CD4-positive, alpha-beta T cell treated with Interleukin-12 subunit alpha and Interleukin-12 subunit beta, for 1 hour (primary cell): ENCODE results near the gene MARCHF10.

Experiments used
- DNase-seq: peaks from one replicate; pipeline ENCODE4 v3.0.0-alpha.2; 2020

Gene MARCHF10

DNA sequence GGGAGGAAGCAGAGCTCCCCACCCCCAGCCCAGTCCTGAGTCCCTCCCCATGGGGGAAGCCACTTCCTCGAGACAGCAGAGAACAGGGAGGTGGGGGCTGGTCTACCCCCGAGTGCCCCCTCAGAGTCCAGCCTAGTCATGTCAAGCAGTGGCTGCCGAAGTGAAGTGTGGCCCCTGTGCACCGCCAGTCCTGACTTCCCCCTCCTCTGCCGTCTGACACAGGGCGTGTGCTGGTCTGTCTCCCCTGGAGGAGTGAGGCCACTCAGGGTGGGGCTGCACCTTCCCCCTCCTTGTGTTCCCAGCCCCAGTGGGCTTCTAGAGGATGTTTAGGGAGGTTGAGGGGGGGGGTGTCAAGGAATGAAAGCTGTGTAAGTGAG is 133.8 kb downstream of the MARCHF10 start:
- no peak for DNase-seq

- no peak for DNase-seq
Observed at GRCh38 chr17:62673614-62674362, 134.3 kb downstream of the MARCHF10 start.

- no peak for DNase-seq
Observed at GRCh38 chr17:62672957-62673356, 135.2 kb downstream of the MARCHF10 start.

DNA sequence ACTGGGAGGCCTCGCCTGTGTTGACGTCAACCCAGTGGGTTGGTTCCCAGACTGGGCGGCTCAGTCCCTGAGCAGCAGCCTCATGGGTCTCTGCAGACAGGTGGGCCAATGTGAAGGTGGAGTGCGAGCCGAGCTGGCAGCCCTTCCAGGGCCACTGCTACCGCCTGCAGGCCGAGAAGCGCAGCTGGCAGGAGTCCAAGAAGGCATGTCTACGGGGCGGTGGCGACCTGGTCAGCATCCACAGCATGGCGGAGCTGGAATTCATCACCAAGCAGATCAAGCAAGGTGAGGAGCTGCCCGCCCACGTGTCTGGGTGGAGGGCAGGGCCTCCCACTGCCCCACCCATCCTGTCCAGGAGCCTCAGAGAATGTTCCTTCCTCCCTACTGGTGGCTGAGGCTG is 136.6 kb downstream of the MARCHF10 start:
- DNase-seq, result no peak

- DNase-seq, result no peak
Observed at GRCh38 chr17:62670202-62670821, 137.8 kb downstream of the MARCHF10 start.

DNA sequence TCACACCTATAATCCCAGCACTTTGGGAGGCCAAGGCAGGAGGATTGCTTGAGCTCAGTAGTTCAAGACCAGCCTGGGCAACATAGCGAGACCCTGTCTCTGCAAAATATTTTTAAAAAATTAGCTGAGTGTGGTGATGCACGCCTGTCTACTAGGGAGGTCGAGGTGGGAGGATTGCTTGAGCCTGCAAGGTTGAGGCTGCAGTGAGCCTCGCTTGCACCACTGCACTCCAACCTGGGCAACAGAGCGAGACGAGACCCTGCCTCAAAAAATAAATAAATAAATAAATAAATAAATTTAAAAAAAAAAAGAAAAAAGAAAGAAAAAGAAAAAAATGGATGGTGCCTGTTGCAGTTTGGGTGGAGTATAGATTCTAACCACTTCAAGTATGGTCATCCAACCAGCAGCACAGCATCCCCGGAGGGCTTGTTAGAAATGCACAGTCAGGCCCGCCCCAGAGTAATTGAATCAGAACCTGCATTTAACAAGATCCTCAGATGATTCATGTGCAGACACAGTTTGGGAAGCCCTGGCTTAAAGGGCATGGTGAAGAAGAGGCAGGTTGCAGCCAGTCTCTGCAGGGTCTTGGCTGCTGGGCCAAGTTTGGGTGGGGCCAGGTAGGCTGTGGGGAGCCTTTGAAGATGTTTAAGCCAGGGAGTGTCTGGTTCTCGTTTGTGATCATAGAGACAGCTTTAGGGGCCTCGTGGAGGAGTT is 139.9 kb downstream of the MARCHF10 start:
- DNase-seq, result no peak

DNA sequence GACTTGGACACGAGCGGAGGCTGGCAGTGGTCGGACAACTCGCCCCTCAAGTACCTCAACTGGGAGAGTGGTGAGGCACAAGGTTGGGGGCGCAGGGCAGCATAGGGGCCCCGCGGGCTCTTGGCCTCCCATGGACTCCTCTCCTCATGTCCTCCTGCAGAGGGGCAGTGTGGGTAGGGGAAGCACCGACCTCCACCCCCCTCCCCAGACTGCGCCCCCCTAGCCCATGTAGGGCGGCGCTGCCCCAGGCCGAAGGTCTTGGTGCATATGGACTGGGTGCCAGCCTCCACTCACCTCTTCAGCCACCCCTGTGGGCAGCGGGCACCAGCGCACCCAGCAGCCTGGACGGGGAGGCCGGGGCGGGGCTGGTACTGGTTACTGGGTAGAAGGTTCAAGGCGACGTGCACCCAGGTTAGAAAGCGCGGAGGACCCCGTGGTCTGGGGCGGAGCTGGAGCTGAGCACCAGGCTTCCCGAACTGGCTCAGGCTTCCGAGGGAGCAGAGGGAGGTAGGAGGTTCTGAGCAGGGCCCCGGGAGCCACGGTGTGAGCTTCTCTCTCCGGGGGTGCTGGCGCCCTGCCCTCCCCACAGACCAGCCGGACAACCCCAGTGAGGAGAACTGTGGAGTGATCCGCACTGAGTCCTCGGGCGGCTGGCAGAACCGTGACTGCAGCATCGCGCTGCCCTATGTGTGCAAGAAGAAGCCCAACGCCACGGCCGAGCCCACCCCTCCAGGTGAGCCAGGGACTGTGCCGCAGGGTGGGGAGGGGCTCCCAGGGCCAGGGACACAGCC is 141.1 kb downstream of the MARCHF10 start:
- DNase-seq, result no peak

- no peak for DNase-seq
Observed at GRCh38 chr17:62666061-62666800, 141.9 kb downstream of the MARCHF10 start.

DNA sequence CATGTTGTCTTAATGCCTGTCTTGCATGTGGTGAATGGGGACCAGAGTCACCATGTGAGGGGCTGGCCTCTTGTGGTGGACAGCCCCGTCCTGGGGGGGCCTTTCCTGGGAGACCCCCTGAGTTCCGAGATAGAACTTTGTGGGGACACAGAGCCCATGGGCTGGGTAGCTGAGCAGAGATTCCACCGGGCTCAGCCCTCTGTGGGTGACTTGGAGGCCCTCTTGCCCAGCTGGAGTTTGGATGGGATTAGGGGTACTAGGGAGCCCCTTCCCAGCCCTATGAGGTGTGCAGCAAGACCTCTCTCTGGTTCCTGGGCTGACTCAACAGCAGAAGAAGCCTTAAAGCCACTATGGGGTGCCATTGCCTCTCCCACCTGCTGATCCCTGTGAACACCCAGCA is 142.5 kb downstream of the MARCHF10 start:
- DNase-seq, result no peak

DNA sequence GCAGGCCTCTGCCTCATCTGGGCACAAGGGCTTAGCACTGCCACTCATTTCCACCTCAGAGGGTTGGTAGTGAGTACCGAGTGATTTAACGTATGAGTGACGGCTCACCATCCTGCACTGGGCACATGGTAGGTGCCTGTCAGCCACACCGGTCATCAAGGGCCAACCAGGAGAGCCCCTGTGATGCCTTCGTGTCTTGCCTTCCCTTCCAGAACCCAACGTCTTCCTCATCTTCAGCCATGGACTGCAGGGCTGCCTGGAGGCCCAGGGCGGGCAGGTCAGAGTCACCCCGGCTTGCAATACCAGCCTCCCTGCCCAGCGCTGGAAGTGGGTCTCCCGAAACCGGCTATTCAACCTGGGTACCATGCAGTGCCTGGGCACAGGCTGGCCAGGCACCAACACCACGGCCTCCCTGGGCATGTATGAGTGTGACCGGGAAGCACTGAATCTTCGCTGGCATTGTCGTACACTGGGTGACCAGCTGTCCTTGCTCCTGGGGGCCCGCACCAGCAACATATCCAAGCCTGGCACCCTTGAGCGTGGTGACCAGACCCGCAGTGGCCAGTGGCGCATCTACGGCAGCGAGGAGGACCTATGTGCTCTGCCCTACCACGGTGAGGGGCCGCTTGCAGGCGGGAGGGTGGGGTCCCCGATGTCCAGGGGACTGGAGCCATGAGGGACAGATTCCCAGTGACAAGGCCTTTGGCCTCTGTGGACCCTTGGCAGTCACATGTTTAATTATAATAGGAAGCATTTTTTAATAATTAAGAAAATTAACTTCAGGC is 143.6 kb downstream of the MARCHF10 start:
- DNase-seq, result no peak

GRCh38 chr17:62663304-62663703 is 144.8 kb downstream of the MARCHF10 start:
- DNase-seq, result no peak

DNA sequence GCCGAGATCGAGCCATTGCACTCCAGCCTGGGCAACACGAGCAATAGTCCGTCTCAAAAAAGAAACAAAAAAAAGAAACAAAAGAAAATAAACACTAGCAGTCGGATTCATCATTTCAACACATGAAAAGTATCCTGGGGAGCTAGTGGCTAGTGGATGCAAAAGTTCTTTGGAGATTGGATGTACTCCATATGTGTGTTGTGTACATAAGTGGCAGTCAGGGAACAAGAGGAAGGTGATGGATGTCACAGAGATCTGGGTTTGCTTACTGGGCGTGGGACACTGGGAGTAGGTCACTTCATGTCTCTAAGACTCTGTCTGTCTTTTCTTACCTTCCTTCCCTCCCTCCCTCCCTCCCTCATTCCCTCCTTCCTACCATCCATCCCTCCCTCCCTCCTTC is 145.3 kb downstream of the MARCHF10 start:
- no peak for DNase-seq

DNA sequence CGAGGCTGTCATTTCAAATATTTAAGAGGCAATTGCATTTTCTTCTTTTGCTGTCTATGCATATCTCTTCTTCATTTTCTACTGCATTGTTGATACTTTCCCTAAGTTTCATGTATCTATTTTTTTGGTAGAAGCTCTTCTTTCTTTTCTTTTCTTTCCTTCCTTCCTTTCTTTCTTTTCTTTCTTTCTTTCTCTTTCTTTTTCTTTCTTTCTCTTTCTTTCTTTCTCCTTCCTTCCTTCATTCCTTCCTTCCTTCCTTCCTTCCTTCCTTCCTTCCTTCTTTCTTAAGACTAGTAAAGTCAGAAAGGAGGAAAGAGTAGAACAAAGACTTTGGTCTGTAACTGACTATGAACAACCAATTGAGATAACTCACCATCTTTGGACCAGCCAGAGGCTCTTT is 146.8 kb downstream of the MARCHF10 start:
- DNase-seq, result no peak

DNA sequence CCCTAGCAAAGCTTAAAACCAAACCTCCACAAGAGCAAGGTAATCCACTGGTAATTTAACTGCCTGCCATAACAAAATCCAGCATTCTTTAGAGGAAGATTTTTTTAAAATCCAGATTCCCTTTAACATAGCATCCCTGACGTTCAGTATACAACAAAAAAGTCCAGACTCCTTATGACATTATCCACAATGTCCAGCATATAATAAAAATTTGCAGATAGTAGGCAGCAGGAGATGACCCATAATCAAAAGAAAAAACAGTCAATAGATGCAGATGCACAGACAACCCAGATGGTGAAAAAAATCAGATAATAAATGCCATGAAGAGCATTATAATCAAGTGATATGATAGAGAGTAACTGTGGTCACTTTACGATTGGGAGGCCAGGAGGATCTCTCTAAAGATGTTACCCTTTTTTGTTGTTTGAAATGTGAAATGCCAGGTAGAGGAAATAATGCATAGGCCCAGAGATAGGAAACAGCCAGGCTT is 147.4 kb downstream of the MARCHF10 start:
- DNase-seq, result no peak

DNA sequence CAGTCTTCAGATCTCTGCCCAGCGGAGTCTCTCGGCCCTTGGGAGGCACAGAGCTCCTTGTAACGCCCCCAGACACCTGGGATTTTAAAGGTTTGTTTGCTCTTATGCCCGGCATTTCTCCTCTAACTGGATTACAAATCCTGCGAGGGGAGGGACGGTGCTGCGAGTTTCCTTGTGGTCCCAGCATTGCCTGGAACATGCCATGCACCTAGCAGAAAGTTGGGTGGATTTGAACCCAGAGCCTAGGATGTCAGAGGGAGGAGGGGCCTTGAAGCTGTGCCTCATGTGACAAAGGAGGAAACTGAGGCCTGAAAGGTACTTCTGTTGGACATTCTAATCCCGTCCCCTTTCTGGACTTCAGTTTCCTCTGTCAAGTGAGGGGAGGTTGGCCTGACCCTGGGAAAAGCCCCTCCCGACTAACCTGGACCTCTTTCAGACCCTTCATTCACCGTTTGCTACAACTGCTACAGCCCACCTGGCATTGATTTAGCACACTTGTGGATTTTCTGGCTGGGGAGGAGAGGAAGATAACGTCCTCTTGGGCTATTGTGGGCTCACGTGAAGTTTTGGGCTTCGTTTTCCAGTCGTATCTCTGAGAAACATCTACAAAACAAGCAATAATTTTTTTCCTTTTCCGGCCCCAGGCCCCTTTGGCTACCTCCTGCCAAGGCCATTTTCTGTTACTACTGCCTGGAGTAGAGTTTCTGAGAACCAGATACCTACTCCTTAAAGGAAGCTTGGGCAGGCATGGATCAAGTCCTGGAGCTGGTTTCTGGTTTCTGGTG is 149.8 kb downstream of the MARCHF10 start:
- DNase-seq, result no peak

GRCh38 chr17:62657690-62658089 is 150.4 kb downstream of the MARCHF10 start:
- DNase-seq, result no peak

- DNase-seq, result no peak
Observed at GRCh38 chr17:62657145-62657665, 150.9 kb downstream of the MARCHF10 start.

DNA sequence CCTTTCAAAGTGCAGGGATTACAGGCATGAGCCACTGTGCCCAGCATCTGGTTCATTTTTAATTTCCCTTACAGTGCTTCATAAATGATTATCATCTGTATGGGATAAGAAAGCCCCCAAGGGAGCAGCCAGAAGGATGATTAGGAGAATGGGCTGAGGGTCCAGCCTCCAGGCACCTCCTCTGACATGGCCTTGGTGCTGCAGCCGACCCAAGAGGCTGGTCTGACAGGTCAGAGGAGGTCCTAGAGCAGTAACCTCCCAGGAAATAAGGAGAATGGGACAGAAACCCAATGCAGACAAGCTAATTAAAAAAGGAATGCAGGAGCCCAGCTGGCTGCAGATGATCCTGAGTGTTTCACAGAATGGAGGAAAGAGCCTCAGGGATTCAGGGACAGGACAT is 151.7 kb downstream of the MARCHF10 start:
- DNase-seq, result no peak

DNA sequence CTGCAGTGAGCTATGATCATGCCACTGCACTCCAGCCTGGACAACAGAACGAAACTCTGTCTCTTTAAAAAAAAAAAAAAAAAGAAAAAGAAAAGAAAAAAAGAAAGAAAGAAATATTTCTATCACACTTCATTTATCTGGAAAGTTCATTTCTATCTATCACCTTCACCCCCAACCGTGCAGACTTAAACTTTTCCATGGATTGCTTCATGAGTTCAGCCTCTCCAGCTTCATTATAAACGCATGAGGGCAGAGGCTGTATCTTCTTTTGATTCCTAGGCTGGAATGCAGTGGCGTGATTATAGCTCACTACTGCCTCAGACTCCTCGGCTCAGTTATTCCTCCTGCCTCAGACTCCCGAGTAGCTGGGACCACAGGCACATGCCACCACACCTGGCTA is 152.5 kb downstream of the MARCHF10 start:
- DNase-seq, result no peak
